GM12872 (cell line): Measurements from ENCODE around the gene DKK3.

ENCODE experiments used
- TF ChIP-seq, protein P1 (sequence below): IDR thresholded peaks from 3 replicates; pipeline ENCODE4 v1.5.1; 2011; ENCODE audit warnings: low read depth, mild to moderate bottlenecking, low read length, moderate library complexity; ENCODE audit not compliant: insufficient read depth

The DKK3 gene

DNA sequence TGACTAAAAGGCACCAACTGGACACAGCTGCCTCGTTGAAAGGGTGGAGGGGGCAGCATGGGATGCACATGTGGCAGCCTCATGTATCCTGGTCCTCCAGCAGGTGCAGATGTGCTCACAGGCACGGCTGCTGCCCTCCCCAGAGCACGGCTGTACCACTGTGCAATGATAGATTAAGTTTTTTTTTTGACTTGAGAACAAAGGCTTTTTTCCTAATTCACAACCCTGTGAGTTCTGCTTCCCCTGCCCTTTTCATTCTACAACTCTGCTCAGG is 11.4 kb downstream of the DKK3 start:
- TF ChIP-seq, protein P1, sequence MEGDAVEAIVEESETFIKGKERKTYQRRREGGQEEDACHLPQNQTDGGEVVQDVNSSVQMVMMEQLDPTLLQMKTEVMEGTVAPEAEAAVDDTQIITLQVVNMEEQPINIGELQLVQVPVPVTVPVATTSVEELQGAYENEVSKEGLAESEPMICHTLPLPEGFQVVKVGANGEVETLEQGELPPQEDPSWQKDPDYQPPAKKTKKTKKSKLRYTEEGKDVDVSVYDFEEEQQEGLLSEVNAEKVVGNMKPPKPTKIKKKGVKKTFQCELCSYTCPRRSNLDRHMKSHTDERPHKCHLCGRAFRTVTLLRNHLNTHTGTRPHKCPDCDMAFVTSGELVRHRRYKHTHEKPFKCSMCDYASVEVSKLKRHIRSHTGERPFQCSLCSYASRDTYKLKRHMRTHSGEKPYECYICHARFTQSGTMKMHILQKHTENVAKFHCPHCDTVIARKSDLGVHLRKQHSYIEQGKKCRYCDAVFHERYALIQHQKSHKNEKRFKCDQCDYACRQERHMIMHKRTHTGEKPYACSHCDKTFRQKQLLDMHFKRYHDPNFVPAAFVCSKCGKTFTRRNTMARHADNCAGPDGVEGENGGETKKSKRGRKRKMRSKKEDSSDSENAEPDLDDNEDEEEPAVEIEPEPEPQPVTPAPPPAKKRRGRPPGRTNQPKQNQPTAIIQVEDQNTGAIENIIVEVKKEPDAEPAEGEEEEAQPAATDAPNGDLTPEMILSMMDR, result no peak

DNA sequence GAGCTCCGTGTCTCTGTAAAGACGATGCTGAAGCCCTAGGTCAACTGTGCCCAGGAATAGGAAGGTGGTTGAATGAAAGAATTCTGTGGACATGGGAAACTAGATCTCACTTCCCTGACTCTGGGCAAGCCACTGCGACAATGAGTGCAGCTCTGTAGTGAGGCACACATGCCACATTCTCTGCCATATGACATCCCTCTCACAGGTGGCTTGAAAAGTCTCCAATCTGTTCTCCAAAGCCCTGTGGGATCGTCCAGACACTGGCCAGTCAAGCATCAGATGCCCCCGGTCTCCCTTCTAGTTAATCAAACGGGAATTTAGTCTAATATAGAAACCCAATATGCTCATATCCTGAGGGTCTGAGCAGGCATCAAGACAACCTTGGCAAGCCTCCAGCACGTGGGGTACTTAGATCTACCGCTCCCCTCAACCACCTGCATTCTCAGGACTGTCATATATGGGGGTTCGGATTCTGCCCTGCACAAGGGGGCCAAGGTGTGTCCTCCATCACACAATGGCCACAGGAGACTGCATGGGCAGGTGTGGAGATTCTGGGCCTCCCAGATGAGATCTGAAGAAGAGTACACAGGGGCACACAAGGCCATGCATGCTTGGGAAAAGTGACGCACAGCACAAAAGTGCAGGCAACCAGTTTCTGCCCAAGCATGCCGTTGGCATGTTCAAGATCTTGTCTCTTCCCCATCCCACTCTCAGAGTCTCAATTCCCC is 11.9 kb downstream of the DKK3 start:
- TF ChIP-seq, protein P1, result no peak

DNA sequence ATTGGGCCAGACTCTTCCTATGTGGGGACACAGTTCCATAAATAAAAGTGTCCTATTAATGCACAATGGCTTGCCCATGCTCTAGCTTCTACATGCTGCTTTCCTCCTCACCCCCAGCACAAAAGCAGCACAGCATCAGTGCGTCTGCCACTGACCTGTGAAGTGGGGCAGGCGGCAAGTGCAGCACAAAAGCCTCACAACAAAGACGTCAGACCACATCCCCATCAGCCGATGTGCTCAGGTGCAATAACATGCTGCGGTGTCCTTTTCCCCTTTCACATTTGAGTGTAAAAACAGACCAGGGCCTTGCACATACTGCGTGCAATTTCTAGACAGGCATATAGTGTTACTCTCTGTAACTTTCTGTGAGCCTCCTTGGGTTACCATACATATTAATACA is 12.8 kb downstream of the DKK3 start:
- TF ChIP-seq, protein P1, result no peak

DNA sequence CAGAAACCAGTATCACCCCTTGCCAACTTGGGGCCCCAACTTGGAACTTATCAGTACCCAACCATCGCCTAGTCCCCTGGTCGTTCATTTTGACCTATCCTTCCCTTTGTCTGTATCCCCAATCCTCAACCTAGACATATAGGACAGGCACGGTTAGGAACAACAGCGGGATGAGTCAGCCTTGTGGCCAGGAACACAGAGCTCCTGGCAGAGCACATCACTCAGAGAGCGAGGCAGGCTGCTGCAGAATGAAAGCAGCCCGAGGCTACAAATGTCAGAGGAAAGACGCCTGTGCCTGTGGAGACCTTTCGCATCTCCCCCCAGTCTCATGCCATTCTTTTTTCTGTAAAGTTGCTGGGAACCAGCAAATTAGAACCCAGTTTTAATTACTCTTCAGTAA is 14.6 kb downstream of the DKK3 start:
- TF ChIP-seq, protein P1, result no peak

DNA sequence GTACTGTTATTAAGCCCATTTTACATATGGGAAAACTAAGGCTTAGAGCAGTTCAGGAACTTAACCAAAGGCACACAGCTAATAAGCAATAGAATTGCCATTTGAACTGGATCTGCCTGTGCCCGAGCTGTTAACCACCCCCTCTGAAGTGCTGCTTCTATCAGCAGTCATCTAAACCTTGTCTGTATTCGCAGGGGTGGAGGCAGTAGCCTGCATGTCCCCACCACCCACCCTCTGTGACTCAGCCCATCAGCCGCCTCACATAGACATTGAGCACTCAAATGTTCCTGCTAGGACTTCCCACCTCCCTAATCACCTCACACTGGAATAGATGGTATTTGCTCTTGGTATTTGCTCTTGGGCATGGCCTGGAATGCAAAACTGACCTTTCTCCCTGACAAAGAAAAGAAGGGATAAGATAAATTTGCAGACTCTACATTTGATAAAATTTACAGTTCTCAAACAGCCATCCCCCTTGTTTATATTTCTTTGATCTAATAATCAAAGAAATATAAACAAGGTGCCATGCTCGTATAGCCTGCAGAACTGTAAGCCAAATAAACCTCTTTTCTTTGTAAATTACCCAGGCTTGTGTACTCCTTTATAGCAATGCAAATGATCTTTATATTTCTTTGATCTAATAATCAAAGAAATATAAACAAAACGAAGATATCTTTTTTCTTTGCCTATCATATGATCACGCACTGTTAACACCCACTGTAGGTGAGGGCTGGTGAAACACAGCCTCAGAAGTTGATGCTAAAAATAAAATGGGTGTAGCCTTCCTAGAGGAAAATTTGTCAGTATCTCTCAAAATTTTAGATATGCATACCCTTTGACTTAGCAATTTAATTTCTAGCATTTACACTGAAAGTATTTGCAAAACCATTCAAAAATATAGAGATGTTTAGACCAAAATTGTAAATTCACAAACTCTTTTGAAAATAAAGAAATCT is 15.9 kb downstream of the DKK3 start:
- TF ChIP-seq, protein P1, result no peak

DNA sequence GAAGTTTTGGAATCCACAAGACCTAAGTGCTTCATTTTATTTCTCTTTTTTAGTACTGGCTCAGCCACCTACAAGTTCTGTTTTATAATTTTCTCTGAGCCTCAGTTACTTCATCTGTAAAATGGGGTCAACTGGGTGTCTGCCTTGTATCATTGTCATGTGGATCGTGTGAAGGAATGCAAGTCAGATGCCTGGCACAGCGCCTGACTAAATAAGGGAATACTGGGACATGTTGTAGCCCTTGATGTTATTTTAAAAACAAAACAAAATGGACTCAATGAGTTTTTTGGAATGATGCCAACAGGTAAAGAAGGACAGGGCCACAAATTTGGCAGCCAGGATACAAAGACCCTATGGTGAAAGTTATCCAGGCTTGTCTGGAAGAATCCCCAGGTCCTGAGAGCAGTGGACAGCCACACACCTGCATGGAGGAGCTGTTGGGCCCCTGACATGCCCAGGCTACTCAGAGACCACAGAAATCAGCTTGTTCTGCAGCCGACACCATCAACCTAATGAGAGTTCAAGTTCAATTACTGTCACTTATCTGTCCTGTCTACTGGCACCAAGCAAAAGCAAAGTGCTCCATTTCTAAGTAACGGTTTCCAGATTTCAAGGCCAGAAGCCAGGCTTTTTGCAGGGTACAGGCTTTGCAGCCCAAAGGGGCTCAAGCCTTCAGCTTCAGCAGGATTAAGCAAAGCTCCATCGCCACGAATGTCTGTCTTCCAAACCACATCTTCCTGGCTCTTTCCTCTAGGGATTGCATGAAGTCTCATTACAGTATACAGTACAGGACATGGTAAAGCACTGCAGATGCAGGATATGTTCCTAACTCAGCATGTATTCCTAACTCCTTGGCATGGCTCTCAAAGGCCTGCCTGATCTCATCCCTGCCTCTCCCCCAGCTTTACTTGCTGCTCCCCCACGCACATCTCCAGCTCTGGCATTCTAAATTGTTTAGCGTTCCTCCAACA is 18.4 kb downstream of the DKK3 start:
- TF ChIP-seq, protein P1, result no peak
